ENCODE data around the gene ODAD3.

DNA sequence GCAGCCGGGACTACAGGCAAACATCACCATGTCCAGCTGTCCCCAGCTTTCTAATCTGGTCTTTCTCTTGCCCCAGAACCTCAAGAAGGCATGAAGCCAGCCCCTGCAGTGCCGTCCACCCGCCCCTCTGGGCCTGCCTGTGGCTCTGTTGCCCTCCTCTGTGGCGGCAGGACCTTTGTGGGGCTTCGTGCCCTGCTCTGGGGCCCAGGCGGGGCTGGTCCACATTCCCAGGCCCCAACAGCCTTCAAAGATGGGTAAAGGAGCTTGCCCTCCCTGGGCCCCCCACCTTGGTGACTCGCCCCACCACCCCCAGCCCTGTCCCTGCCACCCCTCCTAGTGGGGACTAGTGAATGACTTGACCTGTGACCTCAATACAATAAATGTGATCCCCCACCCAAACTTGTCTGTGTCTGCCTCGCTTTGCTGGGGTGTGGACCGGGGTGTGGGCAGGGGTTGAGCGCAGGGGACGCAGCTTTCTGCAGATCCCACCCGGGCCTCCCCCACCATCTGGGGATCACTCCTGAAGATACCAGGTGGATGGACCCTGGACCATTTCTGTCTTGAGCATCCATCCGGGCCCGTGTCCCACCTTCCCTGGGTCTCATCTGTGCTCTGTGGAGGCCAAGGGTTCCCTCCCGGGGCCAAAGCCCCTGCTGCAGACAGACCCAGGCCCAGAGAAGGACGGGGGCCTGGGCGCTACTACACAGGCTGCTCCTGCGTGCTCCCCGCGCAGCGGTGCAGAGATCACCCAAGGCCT, 15.8 kb upstream of the ODAD3 start:
- TF ChIP-seq, protein P1, sequence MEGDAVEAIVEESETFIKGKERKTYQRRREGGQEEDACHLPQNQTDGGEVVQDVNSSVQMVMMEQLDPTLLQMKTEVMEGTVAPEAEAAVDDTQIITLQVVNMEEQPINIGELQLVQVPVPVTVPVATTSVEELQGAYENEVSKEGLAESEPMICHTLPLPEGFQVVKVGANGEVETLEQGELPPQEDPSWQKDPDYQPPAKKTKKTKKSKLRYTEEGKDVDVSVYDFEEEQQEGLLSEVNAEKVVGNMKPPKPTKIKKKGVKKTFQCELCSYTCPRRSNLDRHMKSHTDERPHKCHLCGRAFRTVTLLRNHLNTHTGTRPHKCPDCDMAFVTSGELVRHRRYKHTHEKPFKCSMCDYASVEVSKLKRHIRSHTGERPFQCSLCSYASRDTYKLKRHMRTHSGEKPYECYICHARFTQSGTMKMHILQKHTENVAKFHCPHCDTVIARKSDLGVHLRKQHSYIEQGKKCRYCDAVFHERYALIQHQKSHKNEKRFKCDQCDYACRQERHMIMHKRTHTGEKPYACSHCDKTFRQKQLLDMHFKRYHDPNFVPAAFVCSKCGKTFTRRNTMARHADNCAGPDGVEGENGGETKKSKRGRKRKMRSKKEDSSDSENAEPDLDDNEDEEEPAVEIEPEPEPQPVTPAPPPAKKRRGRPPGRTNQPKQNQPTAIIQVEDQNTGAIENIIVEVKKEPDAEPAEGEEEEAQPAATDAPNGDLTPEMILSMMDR (IDR thresholded peaks at IDR 0.05): no peak
- no peak for TF ChIP-seq POLR2A (IDR thresholded peaks at IDR 0.05)

Data from right lobe of liver (tissue), 4 donors.